HuH-7 (cell line): ENCODE measurements around the gene HGS.

Experiments used
- DNase-seq: peaks from one replicate; pipeline ENCODE4 v3.0.0; 2011; ENCODE audit warnings: low spot score

HGS gene

DNA sequence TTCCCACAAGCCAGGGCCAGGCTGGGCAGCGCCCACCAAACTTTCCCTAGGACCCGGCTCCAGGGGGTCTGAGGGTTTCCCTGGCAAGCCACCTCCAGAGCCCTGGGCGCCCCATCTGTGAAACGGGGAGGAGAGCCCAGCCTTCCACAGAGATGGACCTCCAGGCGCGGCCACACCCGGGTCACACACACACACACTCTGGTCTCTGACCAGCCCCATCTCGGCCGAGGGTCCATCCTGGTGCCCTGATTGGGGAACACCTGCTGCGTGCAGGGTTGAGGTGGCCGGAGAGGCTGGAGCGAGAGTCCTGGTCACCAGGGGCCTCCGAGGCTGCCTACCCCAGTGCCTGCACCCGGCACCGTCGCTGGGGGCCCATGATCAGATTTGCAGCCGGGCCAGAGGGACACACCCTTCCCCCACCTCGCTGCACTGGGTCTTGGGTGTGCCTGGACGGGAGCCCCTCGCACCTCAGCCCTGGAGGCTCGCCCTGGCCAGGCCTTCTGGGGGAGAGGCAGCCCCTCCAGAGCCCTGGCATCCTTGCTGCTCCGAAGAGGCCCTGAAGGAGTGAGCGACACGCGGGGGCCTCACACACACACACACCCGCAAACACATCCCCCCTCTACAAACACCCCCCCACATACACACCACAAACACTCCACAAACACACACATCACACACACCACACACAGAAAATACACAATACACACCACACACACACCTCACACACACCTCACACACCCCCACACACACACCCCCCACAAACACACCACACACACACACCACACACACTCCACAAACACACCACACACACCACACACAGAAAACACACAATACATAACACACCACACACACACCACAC lies 58.0 kb downstream of the HGS start:
- DNase-seq, result no peak
